HG02571 (cell line): Measurements from ENCODE around the gene TSHZ2.
"Not testable (repeated sequence)": the region's sequence is repeated elsewhere in the genome, so short reads cannot be mapped to it uniquely, and the experiment has no call there.

Experiments
- ATAC-seq: cut with Tn5 transposase; IDR thresholded peaks from one replicate; pipeline ENCODE4 v1.9.1; 2021; ENCODE audit warnings: mild to moderate bottlenecking, moderate library complexity; ENCODE audit not compliant: unreplicated experiment

TSHZ2 gene

GRCh38 chr20:53080969-53081871 is 109.1 kb downstream of the TSHZ2 start:
- ATAC-seq = no peak

GRCh38 chr20:53081916-53082863 is 110.0 kb downstream of the TSHZ2 start:
- no peak for ATAC-seq

- no peak for ATAC-seq
Measured at GRCh38 chr20:53083411-53083810, 111.3 kb downstream of the TSHZ2 start.

- no peak for ATAC-seq
Measured at GRCh38 chr20:53084408-53084997, 112.3 kb downstream of the TSHZ2 start.

- ATAC-seq = no peak
Measured at GRCh38 chr20:53085720-53086119, 113.6 kb downstream of the TSHZ2 start.

- no peak for ATAC-seq
Measured at GRCh38 chr20:53087037-53087777, 115.0 kb downstream of the TSHZ2 start.

- no peak for ATAC-seq
Measured at GRCh38 chr20:53088786-53089185, 116.6 kb downstream of the TSHZ2 start.

- ATAC-seq = not testable (repeated sequence)
Measured at GRCh38 chr20:53089851-53090250, 117.7 kb downstream of the TSHZ2 start.

GRCh38 chr20:53091789-53092188 is 119.6 kb downstream of the TSHZ2 start:
- ATAC-seq = no peak

- no peak for ATAC-seq
Measured at GRCh38 chr20:53092772-53093300, 120.7 kb downstream of the TSHZ2 start.

GRCh38 chr20:53097371-53097770 is 125.2 kb downstream of the TSHZ2 start:
- no peak for ATAC-seq

- ATAC-seq = no peak
Measured at GRCh38 chr20:53097791-53098190, 125.6 kb downstream of the TSHZ2 start.

- no peak for ATAC-seq
Measured at GRCh38 chr20:53098621-53099020, 126.5 kb downstream of the TSHZ2 start.

GRCh38 chr20:53099856-53100255 is 127.7 kb downstream of the TSHZ2 start:
- no peak for ATAC-seq

GRCh38 chr20:53100476-53100911 is 128.3 kb downstream of the TSHZ2 start:
- ATAC-seq = no peak

GRCh38 chr20:53101992-53102760 is 130.0 kb downstream of the TSHZ2 start:
- ATAC-seq = no peak

- no peak for ATAC-seq
Measured at GRCh38 chr20:53103124-53103523, 131.0 kb downstream of the TSHZ2 start.

GRCh38 chr20:53104884-53105283 is 132.7 kb downstream of the TSHZ2 start:
- ATAC-seq = no peak

GRCh38 chr20:53116733-53117132 is 144.6 kb downstream of the TSHZ2 start:
- ATAC-seq = no peak
